GM12865 (cell line): Measurements from ENCODE around the gene PDE4B.

ENCODE experiments used
- DNase-seq: peaks from one replicate; pipeline ENCODE4 v3.0.0; 2010; ENCODE audit warnings: low read depth
- H3K4me3 ChIP-seq: 2 replicates; pipeline ENCODE4 v1.5.1; 2011; ENCODE audit warnings: mild to moderate bottlenecking, low read depth, low read length, control low read depth
- TF ChIP-seq, protein P1 (sequence below): IDR thresholded peaks from 2 replicates; pipeline ENCODE4 v1.5.1; 2011; ENCODE audit warnings: low read length, control low read depth, low read depth, inconsistent platforms; ENCODE audit not compliant: insufficient read depth; ENCODE audit errors: missing control alignments

PDE4B gene

DNA sequence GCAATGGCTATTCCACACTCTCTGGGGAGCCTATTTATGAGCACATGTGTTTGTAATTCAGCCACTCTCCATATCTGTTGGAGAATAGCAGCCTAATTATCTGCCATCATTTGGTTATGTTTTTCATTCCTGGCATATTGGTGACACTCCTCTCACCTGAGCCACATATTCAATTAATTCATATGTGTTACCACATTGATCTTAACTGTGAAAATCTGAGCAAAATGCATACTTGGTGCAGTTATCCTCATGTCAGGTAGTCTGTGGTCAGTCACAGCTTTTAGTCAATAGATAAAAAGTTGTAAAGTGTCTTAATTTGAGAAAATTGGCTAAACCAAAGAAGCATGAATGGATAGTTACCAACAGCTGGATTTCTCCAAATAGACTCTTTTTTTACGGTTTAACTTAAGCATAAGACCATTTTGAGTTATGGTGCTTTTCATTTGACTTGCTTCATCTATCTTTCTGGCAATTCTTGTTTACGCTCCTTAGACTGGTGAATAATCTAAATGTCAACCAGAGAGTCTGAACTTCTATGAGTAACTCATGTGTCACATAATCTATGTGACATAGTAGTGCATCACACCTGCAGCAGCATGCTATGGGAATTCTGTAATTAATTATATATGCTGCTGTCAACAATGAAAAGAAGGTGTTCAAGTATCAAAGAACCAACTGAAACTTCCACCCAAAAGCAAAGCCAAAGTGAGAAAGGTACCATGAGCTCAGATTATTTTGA lies 553.5 kb downstream of the PDE4B start:
- no peak for DNase-seq
- TF ChIP-seq, protein P1, sequence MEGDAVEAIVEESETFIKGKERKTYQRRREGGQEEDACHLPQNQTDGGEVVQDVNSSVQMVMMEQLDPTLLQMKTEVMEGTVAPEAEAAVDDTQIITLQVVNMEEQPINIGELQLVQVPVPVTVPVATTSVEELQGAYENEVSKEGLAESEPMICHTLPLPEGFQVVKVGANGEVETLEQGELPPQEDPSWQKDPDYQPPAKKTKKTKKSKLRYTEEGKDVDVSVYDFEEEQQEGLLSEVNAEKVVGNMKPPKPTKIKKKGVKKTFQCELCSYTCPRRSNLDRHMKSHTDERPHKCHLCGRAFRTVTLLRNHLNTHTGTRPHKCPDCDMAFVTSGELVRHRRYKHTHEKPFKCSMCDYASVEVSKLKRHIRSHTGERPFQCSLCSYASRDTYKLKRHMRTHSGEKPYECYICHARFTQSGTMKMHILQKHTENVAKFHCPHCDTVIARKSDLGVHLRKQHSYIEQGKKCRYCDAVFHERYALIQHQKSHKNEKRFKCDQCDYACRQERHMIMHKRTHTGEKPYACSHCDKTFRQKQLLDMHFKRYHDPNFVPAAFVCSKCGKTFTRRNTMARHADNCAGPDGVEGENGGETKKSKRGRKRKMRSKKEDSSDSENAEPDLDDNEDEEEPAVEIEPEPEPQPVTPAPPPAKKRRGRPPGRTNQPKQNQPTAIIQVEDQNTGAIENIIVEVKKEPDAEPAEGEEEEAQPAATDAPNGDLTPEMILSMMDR, result no peak
- no peak overlapping the region for H3K4me3 ChIP-seq

DNA sequence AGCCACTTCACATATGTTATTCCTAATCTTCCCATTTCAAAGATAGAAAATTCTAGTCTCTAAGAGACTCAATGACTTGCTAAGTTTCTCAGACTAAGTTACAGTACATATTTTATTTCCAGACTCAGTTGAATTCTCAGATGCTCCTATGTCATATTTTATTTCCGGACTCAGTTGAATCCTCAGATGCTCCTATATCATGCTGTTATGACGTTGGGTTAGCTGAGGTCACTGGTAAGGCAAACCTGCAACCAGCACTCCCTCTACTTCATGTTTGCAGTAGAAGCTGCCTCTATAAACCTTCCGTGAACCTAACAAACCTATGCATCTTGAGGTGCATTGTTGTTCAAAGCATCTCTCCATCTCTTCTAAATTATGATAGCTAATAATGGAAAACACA lies 554.2 kb downstream of the PDE4B start:
- TF ChIP-seq, protein P1, result no peak
- H3K4me3 ChIP-seq, result no peak overlapping the region; the same call in 1 of the 2 replicates
- DNase-seq, result no peak

DNA sequence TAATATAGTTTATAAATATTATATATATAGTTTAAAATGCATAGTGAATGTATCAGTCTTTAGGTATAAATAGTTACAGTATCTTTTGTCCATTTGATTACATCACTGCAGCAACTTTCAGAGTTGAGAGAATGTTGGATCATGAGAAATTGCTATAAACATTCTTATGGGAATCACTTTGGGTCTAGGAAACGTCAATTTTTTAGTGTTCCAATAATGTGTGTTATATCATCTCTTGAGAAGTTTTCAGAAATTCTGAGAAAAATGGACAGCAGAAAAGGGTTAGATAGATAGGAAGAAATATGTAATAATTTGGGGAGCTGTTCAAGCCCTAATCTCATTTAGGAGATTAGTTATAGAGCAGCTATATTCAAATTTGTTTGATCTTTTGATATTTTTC lies 556.1 kb downstream of the PDE4B start:
- no peak for DNase-seq
- TF ChIP-seq, protein P1, result no peak
- H3K4me3 ChIP-seq, result peak overlapping the region; percentile 56; the same call in 1 of the 2 replicates

DNA sequence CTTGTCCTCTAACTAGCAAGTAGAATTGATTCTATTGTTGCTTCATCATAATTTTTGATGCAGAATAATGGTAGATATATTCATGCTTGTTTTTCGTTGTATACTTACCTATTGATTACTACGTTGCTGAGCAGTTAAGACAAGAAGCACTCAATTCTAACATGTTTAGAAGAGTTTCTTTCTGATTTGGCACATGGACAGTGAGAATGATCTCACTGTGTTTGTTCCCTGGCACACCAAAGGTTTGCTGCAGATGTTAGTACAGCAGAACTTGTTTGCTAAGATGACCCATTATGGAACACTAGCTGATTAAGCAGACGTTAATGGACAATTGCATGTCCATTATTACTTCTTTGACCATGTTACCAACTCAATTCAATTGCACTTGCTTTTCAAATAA lies 556.5 kb downstream of the PDE4B start:
- TF ChIP-seq, protein P1, result no peak
- H3K4me3 ChIP-seq, result peak overlapping the region; percentile 56
- DNase-seq, result no peak

DNA sequence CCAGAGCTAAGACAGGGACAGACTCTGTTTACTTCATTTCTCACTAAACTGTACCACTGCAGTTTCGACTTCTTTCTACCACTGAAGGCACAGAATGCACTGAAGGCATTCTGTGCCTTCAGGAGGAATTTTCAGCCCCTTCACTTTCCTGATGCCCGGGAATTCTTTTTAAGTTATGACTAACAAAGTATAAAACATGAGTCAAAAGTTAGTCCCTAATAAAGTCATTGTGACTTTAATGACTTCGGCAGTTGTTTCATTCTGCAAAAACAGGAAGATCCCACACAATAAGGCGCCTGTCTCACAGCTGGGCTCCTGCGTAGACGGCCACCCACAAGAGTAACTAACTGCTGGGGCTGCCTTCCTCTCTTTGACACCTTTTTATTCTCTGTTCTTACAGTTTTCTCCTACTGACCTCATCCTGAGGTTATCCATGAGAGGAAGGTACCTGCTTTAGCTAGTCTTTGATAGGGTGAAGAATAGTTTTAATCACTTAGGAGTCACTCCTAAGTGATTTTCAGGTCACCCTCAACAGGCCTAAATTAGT lies 557.4 kb downstream of the PDE4B start:
- TF ChIP-seq, protein P1, result no peak

DNA sequence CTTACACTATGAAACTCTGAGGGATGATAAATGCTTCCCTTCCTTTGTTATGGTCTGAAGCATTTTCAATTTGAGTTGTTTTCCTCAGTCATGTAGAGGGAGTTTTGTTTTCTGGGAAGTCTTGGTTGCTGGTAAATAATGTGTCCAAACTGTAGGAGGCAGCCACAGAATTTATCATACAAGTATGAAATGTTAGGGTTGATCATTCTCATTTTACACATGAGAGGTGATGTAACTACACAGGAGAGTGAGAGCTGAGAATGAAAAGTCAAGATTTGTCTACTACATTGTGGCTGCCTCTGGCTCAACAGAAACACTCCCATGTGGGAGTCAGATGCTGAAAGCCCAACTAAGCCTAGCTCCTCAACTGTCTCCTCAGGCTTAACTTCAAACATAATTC lies 558.8 kb downstream of the PDE4B start:
- H3K4me3 ChIP-seq, result peak overlapping the region; percentile 56
- peak; percentile 69 for DNase-seq
- TF ChIP-seq, protein P1, result no peak

More for the DNA sequence above, 557.4 kb downstream of the PDE4B start:
- H3K4me3 ChIP-seq, result peak overlapping the region; percentile 56
- peak; percentile 81 for DNase-seq
